MG63 (cell line): ENCODE data around the gene USP10. TPM values are rescaled to one million over a fixed set of nuclear protein-coding genes. Genes with fewer than 3 reads are reported as not detected.

Source experiments
- DNase-seq: peaks from one replicate; pipeline ENCODE4 v3.0.0-alpha.2; 2020
- H3K27me3 ChIP-seq: fragments of 250-450 bp; sonication (Bioruptor Pico); 2 replicates; pipeline ENCODE4 v1.5.1; 2020; ENCODE audit warnings: mild to moderate bottlenecking, moderate library complexity
- H3K36me3 ChIP-seq: fragments of 250-450 bp; sonication (Bioruptor Pico); 2 replicates; pipeline ENCODE4 v1.5.1; 2020; ENCODE audit warnings: mild to moderate bottlenecking, moderate library complexity
- H3K4me3 ChIP-seq: fragments of 250-450 bp; sonication (Bioruptor Pico); 2 replicates; pipeline ENCODE4 v1.5.1; 2020; ENCODE audit warnings: mild to moderate bottlenecking, moderate library complexity
- H3K9me3 ChIP-seq: fragments of 250-450 bp; sonication (Bioruptor Pico); 2 replicates; pipeline ENCODE4 v1.5.1; 2020; ENCODE audit warnings: mild to moderate bottlenecking, moderate library complexity
- total RNA-seq: library from RNA; depleted of rRNA; stranded (reverse); fragments of >200 nt; shearing (Covaris generic); gene quantifications from 2 replicates; pipeline ENCODE4 v1.2.3, GENCODE V29; 2014; ENCODE audit warnings: low replicate concordance

Gene USP10
- total RNA-seq, 1 experiment from 2014 or later = 33.5 TPM

- no peaks in the 10 kb centered on the region for H3K27me3 ChIP-seq
- no peaks in the 10 kb centered on the region for H3K9me3 ChIP-seq
- peaks cover 21% of the 10 kb centered on the region for H3K36me3 ChIP-seq
- DNase-seq = no peak
- no peak overlapping the region for H3K4me3 ChIP-seq
These were observed 50.8 kb downstream of the USP10 start for GRCh38 chr16:84750575-84750974.

- no peak overlapping the region for H3K4me3 ChIP-seq
- peaks cover 17% of the 10 kb centered on the region for H3K36me3 ChIP-seq
- no peaks in the 10 kb centered on the region for H3K9me3 ChIP-seq
- no peaks in the 10 kb centered on the region for H3K27me3 ChIP-seq
- DNase-seq = no peak
These were observed 51.4 kb downstream of the USP10 start for GRCh38 chr16:84751241-84751640.

GRCh38 chr16:84751947-84752346 is 52.1 kb downstream of the USP10 start:
- DNase-seq = no peak
- Histone ChIP-seq H3K4me3 (no peak overlapping the region), H3K36me3 (peaks cover 15% of the 10 kb centered on the region)

GRCh38 chr16:84752600-84752999 is 52.8 kb downstream of the USP10 start:
- Histone ChIP-seq H3K4me3 (no peak overlapping the region), H3K27me3 (no peaks in the 10 kb centered on the region), H3K9me3 (no peaks in the 10 kb centered on the region), H3K36me3 (peaks cover 12% of the 10 kb centered on the region)
- no peak for DNase-seq

More at GRCh38 chr16:84751947-84752346, 52.1 kb downstream of the USP10 start:
- Histone ChIP-seq H3K27me3 (no peaks in the 10 kb centered on the region), H3K9me3 (no peaks in the 10 kb centered on the region)

GRCh38 chr16:84753412-84754326 is 53.9 kb downstream of the USP10 start:
- Histone ChIP-seq H3K9me3 (no peaks in the 10 kb centered on the region), H3K4me3 (no peak overlapping the region), H3K27me3 (no peaks in the 10 kb centered on the region), H3K36me3 (peaks cover 16% of the 10 kb centered on the region)
- no peak for DNase-seq

GRCh38 chr16:84754353-84754856 is 54.6 kb downstream of the USP10 start:
- no peaks in the 10 kb centered on the region for H3K9me3 ChIP-seq
- no peak overlapping the region for H3K4me3 ChIP-seq
- DNase-seq = peak; percentile 29
- H3K36me3 ChIP-seq = peaks cover 18% of the 10 kb centered on the region
- no peaks in the 10 kb centered on the region for H3K27me3 ChIP-seq

- H3K36me3 ChIP-seq = peaks cover 12% of the 10 kb centered on the region
- H3K9me3 ChIP-seq = no peaks in the 10 kb centered on the region
- DNase-seq = no peak
- H3K27me3 ChIP-seq = no peaks in the 10 kb centered on the region
- H3K4me3 ChIP-seq = no peak overlapping the region
These were observed 55.3 kb downstream of the USP10 start for GRCh38 chr16:84754956-84755672.

- DNase-seq = no peak
- Histone ChIP-seq H3K27me3 (no peaks in the 10 kb centered on the region), H3K9me3 (no peaks in the 10 kb centered on the region), H3K4me3 (no peak overlapping the region), H3K36me3 (peaks cover 12% of the 10 kb centered on the region; the same call in 1 of the 2 replicates)
These were observed 57.0 kb downstream of the USP10 start for GRCh38 chr16:84756830-84757229.

GRCh38 chr16:84758627-84759026 is 58.8 kb downstream of the USP10 start:
- no peak for DNase-seq
- no peaks in the 10 kb centered on the region for H3K9me3 ChIP-seq
- peaks cover 20% of the 10 kb centered on the region for H3K36me3 ChIP-seq
- H3K27me3 ChIP-seq = no peaks in the 10 kb centered on the region
- no peak overlapping the region for H3K4me3 ChIP-seq

- H3K27me3 ChIP-seq = no peaks in the 10 kb centered on the region
- H3K9me3 ChIP-seq = no peaks in the 10 kb centered on the region
- no peak overlapping the region for H3K4me3 ChIP-seq
- DNase-seq = no peak
- H3K36me3 ChIP-seq = peaks cover 22% of the 10 kb centered on the region
These were observed 59.3 kb downstream of the USP10 start for GRCh38 chr16:84759061-84759460.

- no peak for DNase-seq
- Histone ChIP-seq H3K27me3 (no peaks in the 10 kb centered on the region), H3K36me3 (peaks cover 26% of the 10 kb centered on the region), H3K9me3 (no peaks in the 10 kb centered on the region), H3K4me3 (no peak overlapping the region)
These were observed 60.1 kb downstream of the USP10 start for GRCh38 chr16:84759906-84760305.

- no peak for DNase-seq
- Histone ChIP-seq H3K4me3 (no peak overlapping the region), H3K9me3 (no peaks in the 10 kb centered on the region), H3K27me3 (no peaks in the 10 kb centered on the region), H3K36me3 (peaks cover 28% of the 10 kb centered on the region)
These were observed 61.9 kb downstream of the USP10 start for GRCh38 chr16:84761448-84762368.

- Histone ChIP-seq H3K9me3 (no peaks in the 10 kb centered on the region), H3K27me3 (no peaks in the 10 kb centered on the region), H3K4me3 (no peak overlapping the region), H3K36me3 (peaks cover 31% of the 10 kb centered on the region)
- no peak for DNase-seq
These were observed 63.4 kb downstream of the USP10 start for GRCh38 chr16:84763164-84763563.

GRCh38 chr16:84763629-84764028 is 63.8 kb downstream of the USP10 start:
- Histone ChIP-seq H3K4me3 (no peak overlapping the region), H3K9me3 (no peaks in the 10 kb centered on the region), H3K36me3 (peaks cover 35% of the 10 kb centered on the region), H3K27me3 (no peaks in the 10 kb centered on the region)
- DNase-seq = no peak

GRCh38 chr16:84764970-84765369 is 65.2 kb downstream of the USP10 start:
- Histone ChIP-seq H3K4me3 (no peak overlapping the region), H3K27me3 (no peaks in the 10 kb centered on the region), H3K36me3 (peaks cover 40% of the 10 kb centered on the region), H3K9me3 (no peaks in the 10 kb centered on the region)
- no peak for DNase-seq
